Subcutaneous adipose tissue (tissue), 4 donors: ENCODE data around the gene HYAL1. TPM values are rescaled to one million over a fixed set of nuclear protein-coding genes. Genes with fewer than 3 reads are reported as not detected.

Experiments used
- CTCF ChIP-seq: fragments of 450-650 bp; IDR thresholded peaks from one replicate; pipeline ENCODE4 v1.5.1; 2016; ENCODE audit warnings: low read depth, mild to moderate bottlenecking, control low read depth, antibody characterized with exemption, moderate library complexity
- total RNA-seq, 4 donors: library from RNA; depleted of rRNA; stranded (reverse); fragments of >200 nt; gene quantifications; one replicate each; pipeline ENCODE4 v1.1.0, GENCODE V29; 2016

Gene HYAL1
- total RNA-seq, 4 donors from 2014 or later, result 3.1 to 13.8 (median 4.7) TPM

- TF ChIP-seq CTCF, result no peak
Measured at GRCh38 chr3:50293079-50293801, 10.1 kb downstream of the HYAL1 start.

GRCh38 chr3:50292159-50293078 lies 11.0 kb downstream of the HYAL1 start, which contains the start of gene IFRD2:
IFRD2 (minus strand) TSS chr3:50292429; CDS start chr3:50292274, 155 bp downstream.
- TF ChIP-seq CTCF, result no peak

- TF ChIP-seq CTCF, result no peak
Measured at GRCh38 chr3:50290161-50290641, 13.2 kb downstream of the HYAL1 start.

GRCh38 chr3:50289130-50289529 lies 14.2 kb downstream of the HYAL1 start:
- TF ChIP-seq CTCF, result no peak

GRCh38 chr3:50288387-50289007 lies 14.9 kb downstream of the HYAL1 start:
- TF ChIP-seq CTCF, result no peak

- TF ChIP-seq CTCF, result no peak
Measured at GRCh38 chr3:50287262-50287661, 16.1 kb downstream of the HYAL1 start.
